UCSD-AML1 (cell line): ENCODE results near the gene GRM2.
A peak's percentile ranks its signal among the peaks of the same experiment; 100 is the strongest.

Experiments used
- DNase-seq: peaks from one replicate; lab custom pipeline; 2025; ENCODE audit not compliant: unreplicated experiment; lab: John Stamatoyannopoulos, UW

GRM2 gene

GRCh38 chr3:51706788-51707731 is at the start of gene GRM2:
GRM2 (plus strand) TSS chr3:51707068; CDS start chr3:51708984, 1,916 bp downstream.
- no peak for DNase-seq

- no peak for DNase-seq
Measured at GRCh38 chr3:51657234-51657633, 49.6 kb upstream of the GRM2 start.

- DNase-seq, result no peak
Measured at GRCh38 chr3:51659942-51660341, 46.9 kb upstream of the GRM2 start.

- DNase-seq, result no peak
Measured at GRCh38 chr3:51662456-51662855, 44.4 kb upstream of the GRM2 start.

GRCh38 chr3:51668756-51669155 is 38.1 kb upstream of the GRM2 start:
- no peak for DNase-seq

- peak; percentile 91 for DNase-seq
Measured at GRCh38 chr3:51669241-51670052, 37.4 kb upstream of the GRM2 start.

- DNase-seq, result no peak
Measured at GRCh38 chr3:51670053-51670822, 36.6 kb upstream of the GRM2 start.

GRCh38 chr3:51670823-51671733 is 35.8 kb upstream of the GRM2 start, which contains the start of gene TEX264:
TEX264 (plus strand) TSS chr3:51671252; CDS start chr3:51674305, 3,053 bp downstream.
- DNase-seq, result peak; percentile 94

- DNase-seq, result peak; percentile 74
Measured at GRCh38 chr3:51671734-51672475, 35.0 kb upstream of the GRM2 start.

GRCh38 chr3:51673181-51673801 is 33.6 kb upstream of the GRM2 start:
- no peak for DNase-seq

GRCh38 chr3:51673802-51674654 is 32.8 kb upstream of the GRM2 start:
- no peak for DNase-seq

GRCh38 chr3:51675201-51675611 is 31.7 kb upstream of the GRM2 start:
- DNase-seq, result no peak

- no peak for DNase-seq
Measured at GRCh38 chr3:51676102-51676640, 30.7 kb upstream of the GRM2 start.

- no peak for DNase-seq
Measured at GRCh38 chr3:51677358-51677757, 29.5 kb upstream of the GRM2 start.

- DNase-seq, result no peak
Measured at GRCh38 chr3:51678186-51678585, 28.7 kb upstream of the GRM2 start.

- DNase-seq, result no peak
Measured at GRCh38 chr3:51678641-51679040, 28.2 kb upstream of the GRM2 start.

GRCh38 chr3:51679318-51679717 is 27.6 kb upstream of the GRM2 start:
- DNase-seq, result no peak

- no peak for DNase-seq
Measured at GRCh38 chr3:51679777-51680176, 27.1 kb upstream of the GRM2 start.
